ENCODE data around the gene KCNMA1.
"Not testable (repeated sequence)": the region's sequence is repeated elsewhere in the genome, so short reads cannot be mapped to it uniquely, and the experiment has no call there.

The KCNMA1 gene

GRCh38 chr10:77597560-77597959, 40.0 kb downstream of the KCNMA1 start:
- Histone ChIP-seq H3K27ac (ENCODE audit: insufficient read depth, low read depth, low read length, poor library complexity, severe bottlenecking) (no peak overlapping the region), H3K4me1 (ENCODE audit: control insufficient read depth, insufficient read depth, low read length) (peaks cover 1% of the 10 kb centered on the region), H3K27me3 (ENCODE audit: control insufficient read depth, insufficient read depth, low read length, poor library complexity, severe bottlenecking) (no peaks in the 10 kb centered on the region), H3K4me3 (ENCODE audit: insufficient read depth, low read depth, low read length) (no peak overlapping the region), H3K9me3 (ENCODE audit: control insufficient read depth, low read length) (no peaks in the 10 kb centered on the region), H3K36me3 (ENCODE audit: control insufficient read depth, insufficient read depth, low read length) (no peaks in the 10 kb centered on the region)

- no peaks in the 10 kb centered on the region for H3K9me3 ChIP-seq (ENCODE audit: control insufficient read depth, low read length)
- H3K4me1 ChIP-seq (ENCODE audit: control insufficient read depth, insufficient read depth, low read length), result no peaks in the 10 kb centered on the region
- H3K36me3 ChIP-seq (ENCODE audit: control insufficient read depth, insufficient read depth, low read length), result no peaks in the 10 kb centered on the region
- no peaks in the 10 kb centered on the region for H3K27me3 ChIP-seq (ENCODE audit: control insufficient read depth, insufficient read depth, low read length, poor library complexity, severe bottlenecking)
- no peak overlapping the region for H3K27ac ChIP-seq (ENCODE audit: insufficient read depth, low read depth, low read length, poor library complexity, severe bottlenecking)
- H3K4me3 ChIP-seq (ENCODE audit: insufficient read depth, low read depth, low read length), result no peak overlapping the region
- 93% methylated on average over 3 to 4 of the region's 4 CpGs for WGBS, 2 experiments
Measured at GRCh38 chr10:77594471-77594783, 43.2 kb downstream of the KCNMA1 start.

- WGBS, 2 experiments, result 92 to 93% methylated on average over 7 of the region's 7 CpGs
- H3K27ac ChIP-seq (ENCODE audit: insufficient read depth, low read depth, low read length, poor library complexity, severe bottlenecking), result no peak overlapping the region
- H3K4me1 ChIP-seq (ENCODE audit: control insufficient read depth, insufficient read depth, low read length), result no peaks in the 10 kb centered on the region
- no peaks in the 10 kb centered on the region for H3K9me3 ChIP-seq (ENCODE audit: control insufficient read depth, low read length)
- no peak overlapping the region for H3K4me3 ChIP-seq (ENCODE audit: insufficient read depth, low read depth, low read length)
- no peaks in the 10 kb centered on the region for H3K27me3 ChIP-seq (ENCODE audit: control insufficient read depth, insufficient read depth, low read length, poor library complexity, severe bottlenecking)
- no peaks in the 10 kb centered on the region for H3K36me3 ChIP-seq (ENCODE audit: control insufficient read depth, insufficient read depth, low read length)
Measured at GRCh38 chr10:77593771-77594470, 43.7 kb downstream of the KCNMA1 start.

- no peaks in the 10 kb centered on the region for H3K27me3 ChIP-seq (ENCODE audit: control insufficient read depth, insufficient read depth, low read length, poor library complexity, severe bottlenecking)
- H3K4me1 ChIP-seq (ENCODE audit: control insufficient read depth, insufficient read depth, low read length), result no peaks in the 10 kb centered on the region
- 91 to 97% methylated on average over 5 of the region's 5 CpGs for WGBS, 2 experiments
- H3K36me3 ChIP-seq (ENCODE audit: control insufficient read depth, insufficient read depth, low read length), result no peaks in the 10 kb centered on the region
- H3K4me3 ChIP-seq (ENCODE audit: insufficient read depth, low read depth, low read length), result no peak overlapping the region
- H3K27ac ChIP-seq (ENCODE audit: insufficient read depth, low read depth, low read length, poor library complexity, severe bottlenecking), result no peak overlapping the region
- H3K9me3 ChIP-seq (ENCODE audit: control insufficient read depth, low read length), result no peaks in the 10 kb centered on the region
Measured at GRCh38 chr10:77592946-77593636, 44.5 kb downstream of the KCNMA1 start.

- Histone ChIP-seq H3K27me3 (ENCODE audit: control insufficient read depth, insufficient read depth, low read length, poor library complexity, severe bottlenecking) (no peaks in the 10 kb centered on the region), H3K4me3 (ENCODE audit: insufficient read depth, low read depth, low read length) (no peak overlapping the region), H3K4me1 (ENCODE audit: control insufficient read depth, insufficient read depth, low read length) (peaks cover under 1% of the 10 kb centered on the region), H3K36me3 (ENCODE audit: control insufficient read depth, insufficient read depth, low read length) (no peaks in the 10 kb centered on the region), H3K9me3 (ENCODE audit: control insufficient read depth, low read length) (no peaks in the 10 kb centered on the region), H3K27ac (ENCODE audit: insufficient read depth, low read depth, low read length, poor library complexity, severe bottlenecking) (no peak overlapping the region)
- WGBS, 2 experiments, result 93 to 95% methylated on average over 4 of the region's 4 CpGs
Measured at GRCh38 chr10:77592510-77592909, 45.1 kb downstream of the KCNMA1 start.

- H3K36me3 ChIP-seq (ENCODE audit: control insufficient read depth, insufficient read depth, low read length), result no peaks in the 10 kb centered on the region
- no peak overlapping the region for H3K4me3 ChIP-seq (ENCODE audit: insufficient read depth, low read depth, low read length)
- no peak overlapping the region for H3K27ac ChIP-seq (ENCODE audit: insufficient read depth, low read depth, low read length, poor library complexity, severe bottlenecking)
- no peaks in the 10 kb centered on the region for H3K9me3 ChIP-seq (ENCODE audit: control insufficient read depth, low read length)
- WGBS, 2 experiments, result 92 to 94% methylated on average over 3 of the region's 3 CpGs
- H3K27me3 ChIP-seq (ENCODE audit: control insufficient read depth, insufficient read depth, low read length, poor library complexity, severe bottlenecking), result no peaks in the 10 kb centered on the region
- peaks cover 7% of the 10 kb centered on the region for H3K4me1 ChIP-seq (ENCODE audit: control insufficient read depth, insufficient read depth, low read length)
Measured at GRCh38 chr10:77591238-77591880, 46.2 kb downstream of the KCNMA1 start.

- Histone ChIP-seq H3K36me3 (ENCODE audit: control insufficient read depth, insufficient read depth, low read length) (no peaks in the 10 kb centered on the region), H3K27ac (ENCODE audit: insufficient read depth, low read depth, low read length, poor library complexity, severe bottlenecking) (no peak overlapping the region), H3K9me3 (ENCODE audit: control insufficient read depth, low read length) (no peaks in the 10 kb centered on the region), H3K27me3 (ENCODE audit: control insufficient read depth, insufficient read depth, low read length, poor library complexity, severe bottlenecking) (no peaks in the 10 kb centered on the region), H3K4me3 (ENCODE audit: insufficient read depth, low read depth, low read length) (no peak overlapping the region), H3K4me1 (ENCODE audit: control insufficient read depth, insufficient read depth, low read length) (peaks cover 7% of the 10 kb centered on the region)
- WGBS, 2 experiments, result 92 to 94% methylated on average over 32 of the region's 32 CpGs
Measured at GRCh38 chr10:77590344-77591237, 47.0 kb downstream of the KCNMA1 start.

GRCh38 chr10:77589703-77590102, 47.9 kb downstream of the KCNMA1 start:
- not testable (repeated sequence) for H3K9me3 ChIP-seq (ENCODE audit: control insufficient read depth, low read length); H3K4me3 ChIP-seq (ENCODE audit: insufficient read depth, low read depth, low read length); H3K36me3 ChIP-seq (ENCODE audit: control insufficient read depth, insufficient read depth, low read length); H3K27ac ChIP-seq (ENCODE audit: insufficient read depth, low read depth, low read length, poor library complexity, severe bottlenecking); H3K27me3 ChIP-seq (ENCODE audit: control insufficient read depth, insufficient read depth, low read length, poor library complexity, severe bottlenecking)
- WGBS, 2 experiments, result 92 to 93% methylated on average over 8 of the region's 8 CpGs
- peaks cover 12% of the 10 kb centered on the region for H3K4me1 ChIP-seq (ENCODE audit: control insufficient read depth, insufficient read depth, low read length)

- no peaks in the 10 kb centered on the region for H3K36me3 ChIP-seq (ENCODE audit: control insufficient read depth, insufficient read depth, low read length)
- no peak overlapping the region for H3K27ac ChIP-seq (ENCODE audit: insufficient read depth, low read depth, low read length, poor library complexity, severe bottlenecking)
- WGBS, 2 experiments, result 95% methylated on average over 5 to 7 of the region's 7 CpGs
- no peaks in the 10 kb centered on the region for H3K27me3 ChIP-seq (ENCODE audit: control insufficient read depth, insufficient read depth, low read length, poor library complexity, severe bottlenecking)
- H3K4me1 ChIP-seq (ENCODE audit: control insufficient read depth, insufficient read depth, low read length), result peaks cover 13% of the 10 kb centered on the region
- H3K9me3 ChIP-seq (ENCODE audit: control insufficient read depth, low read length), result no peaks in the 10 kb centered on the region
- H3K4me3 ChIP-seq (ENCODE audit: insufficient read depth, low read depth, low read length), result no peak overlapping the region
Measured at GRCh38 chr10:77588886-77589285, 48.7 kb downstream of the KCNMA1 start.

GRCh38 chr10:77587416-77587790, 50.2 kb downstream of the KCNMA1 start:
- no peak overlapping the region for H3K27ac ChIP-seq (ENCODE audit: insufficient read depth, low read depth, low read length, poor library complexity, severe bottlenecking)
- H3K9me3 ChIP-seq (ENCODE audit: control insufficient read depth, low read length), result no peaks in the 10 kb centered on the region
- 92 to 97% methylated on average over 3 of the region's 3 CpGs for WGBS, 2 experiments
- no peaks in the 10 kb centered on the region for H3K36me3 ChIP-seq (ENCODE audit: control insufficient read depth, insufficient read depth, low read length)
- H3K4me1 ChIP-seq (ENCODE audit: control insufficient read depth, insufficient read depth, low read length), result peaks cover 13% of the 10 kb centered on the region
- no peaks in the 10 kb centered on the region for H3K27me3 ChIP-seq (ENCODE audit: control insufficient read depth, insufficient read depth, low read length, poor library complexity, severe bottlenecking)
- no peak overlapping the region for H3K4me3 ChIP-seq (ENCODE audit: insufficient read depth, low read depth, low read length)

Data from ectodermal cell (in vitro differentiated cells).